ENCODE data around the gene ATG16L2. TPM values are rescaled to one million over a fixed set of nuclear protein-coding genes. Genes with fewer than 3 reads are reported as not detected.

ATG16L2 gene
- total and polyA plus RNA-seq, 10 of the 15 experiments (the other 5 are each of a cell fraction or from before 2014, with no cell fraction given) = 1.9 to 67.7 (median 30.4) TPM

GRCh38 chr11:72798361-72798760, 15.8 kb upstream of the ATG16L2 start:
- Histone ChIP-seq H3K4me3 (no peak overlapping the region), H3K36me3 (ENCODE audit: control insufficient read depth in 2 of 2, insufficient read depth in 2 of 2, low read length in 1 of 2) (no peaks in the 10 kb centered on the region), H3K27ac (ENCODE audit: control insufficient read depth, insufficient read depth) (no peak overlapping the region), H4K20me1 (ENCODE audit: control insufficient read depth, insufficient read depth) (no peaks in the 10 kb centered on the region), H3K9me3 (replicated peaks; ENCODE audit: control insufficient read depth, insufficient read depth, low read length) (no peaks in the 10 kb centered on the region), H3K79me2 (ENCODE audit: control insufficient read depth, insufficient read depth, low read length) (no peaks in the 10 kb centered on the region), H3K27me3 (replicated peaks in 1 of 2; ENCODE audit: control insufficient read depth in 2 of 2, insufficient read depth in 2 of 2, low read length in 1 of 2) (no peaks in the 10 kb centered on the region), H3K9ac (ENCODE audit: control insufficient read depth, insufficient read depth, low read length) (no peak overlapping the region), H3K4me2 (ENCODE audit: control insufficient read depth, insufficient read depth) (no peak overlapping the region), H2AFZ (ENCODE audit: control insufficient read depth, low read depth, low read length) (no peak overlapping the region; the same call in 1 of the 2 replicates), H3K4me1 (ENCODE audit: control insufficient read depth, insufficient read depth, low read length) (no peaks in the 10 kb centered on the region; the same call in 1 of the 2 replicates)
- BruUV-seq (replicated peaks) = no TSS peak
- CTCF ChIA-PET = interaction anchor here (1.2 to 1.4 kb wide), 4 partner anchors 12 to 76 kb away, joined by 3 to 4 read pairs (median 3); no protein-coding TSS in a partner anchor
- intact Hi-C loops (cut with micrococcal nuclease; ENCODE audit: unreplicated experiment) = no loop called here
- FAIRE-seq (no peak), ATAC-seq (no peak), DNase-seq (ENCODE audit: low read depth, low spot score) (no peak)
- in situ Hi-C loops (cut with MboI) = loop anchor here (10.0 kb wide), 1 partner anchor 74 kb away; no protein-coding TSS in a partner anchor
- 71% methylated on average over 4 of the region's 4 CpGs for WGBS (ENCODE audit: insufficient coverage, insufficient replicate concordance, low lambda C conversion rate, missing lambda C conversion rate)
- no peak for TF ChIP-seq LARP7 (IDR thresholded peaks at IDR 0.05)
- TF ChIP-seq TAF1 (IDR thresholded peaks at IDR 0.05; ENCODE audit: borderline replicate concordance, low read depth, low read length) = no peak
- no peak for TF ChIP-seq CBX5 (IDR thresholded peaks at IDR 0.05; ENCODE audit: low read depth)
- TF ChIP-seq ZBTB4 (CRISPR knock-in tag; IDR thresholded peaks at IDR 0.05) = no peak
- no peak for TF ChIP-seq POLR2AphosphoS2 (IDR thresholded peaks at IDR 0.05; ENCODE audit: low read depth, low read length)
- no peak for TF ChIP-seq SKIL (IDR thresholded peaks at IDR 0.05; ENCODE audit: low read depth, poor library complexity, severe bottlenecking)
- TF ChIP-seq NFYB (IDR thresholded peaks at IDR 0.05; ENCODE audit: insufficient read depth, low read depth, low read length) = no peak
- no peak for TF ChIP-seq BCLAF1 (IDR thresholded peaks at IDR 0.05)
- no peak for TF ChIP-seq STAT3 (IDR thresholded peaks at IDR 0.05; ENCODE audit: low read depth, low read length)
- no peak for TF ChIP-seq BHLHE40 (IDR thresholded peaks at IDR 0.05; ENCODE audit: borderline replicate concordance in 1 of 2, low read depth in 2 of 2, low read length in 1 of 2)
- TF ChIP-seq CREM (IDR thresholded peaks at IDR 0.05; ENCODE audit: low read depth) = no peak
- no peak for TF ChIP-seq ZNF274 (IDR thresholded peaks at IDR 0.05; ENCODE audit: insufficient read depth, insufficient read length)
- no peak for TF ChIP-seq KDM1A (IDR thresholded peaks at IDR 0.05; ENCODE audit: borderline replicate concordance)
- SMC1A ChIA-PET (ENCODE audit: uncharacterized antibody, unreplicated experiment) = interaction anchor here (1.2 to 1.7 kb wide), 2 partner anchors 9 to 379 kb away, joined by 4 to 5 read pairs; no protein-coding TSS in a partner anchor
- RAD21 ChIA-PET (ENCODE audit: unreplicated experiment) = interaction anchor here (0.7 to 1.2 kb wide), 7 partner anchors 30 to 444 kb away, joined by 3 to 4 read pairs (median 3); no protein-coding TSS in a partner anchor
- POLR2A ChIA-PET = interaction anchor here (1.2 kb wide), 1 partner anchor 9 kb away, joined by 3 read pairs; no protein-coding TSS in a partner anchor
